ENCODE measurements around the gene HNF1A. TPM values are rescaled to one million over a fixed set of nuclear protein-coding genes. Genes with fewer than 3 reads are reported as not detected.

Gene HNF1A
- total RNA-seq, 2 donors from 2014 or later: 0.24 to 0.42 TPM

DNA sequence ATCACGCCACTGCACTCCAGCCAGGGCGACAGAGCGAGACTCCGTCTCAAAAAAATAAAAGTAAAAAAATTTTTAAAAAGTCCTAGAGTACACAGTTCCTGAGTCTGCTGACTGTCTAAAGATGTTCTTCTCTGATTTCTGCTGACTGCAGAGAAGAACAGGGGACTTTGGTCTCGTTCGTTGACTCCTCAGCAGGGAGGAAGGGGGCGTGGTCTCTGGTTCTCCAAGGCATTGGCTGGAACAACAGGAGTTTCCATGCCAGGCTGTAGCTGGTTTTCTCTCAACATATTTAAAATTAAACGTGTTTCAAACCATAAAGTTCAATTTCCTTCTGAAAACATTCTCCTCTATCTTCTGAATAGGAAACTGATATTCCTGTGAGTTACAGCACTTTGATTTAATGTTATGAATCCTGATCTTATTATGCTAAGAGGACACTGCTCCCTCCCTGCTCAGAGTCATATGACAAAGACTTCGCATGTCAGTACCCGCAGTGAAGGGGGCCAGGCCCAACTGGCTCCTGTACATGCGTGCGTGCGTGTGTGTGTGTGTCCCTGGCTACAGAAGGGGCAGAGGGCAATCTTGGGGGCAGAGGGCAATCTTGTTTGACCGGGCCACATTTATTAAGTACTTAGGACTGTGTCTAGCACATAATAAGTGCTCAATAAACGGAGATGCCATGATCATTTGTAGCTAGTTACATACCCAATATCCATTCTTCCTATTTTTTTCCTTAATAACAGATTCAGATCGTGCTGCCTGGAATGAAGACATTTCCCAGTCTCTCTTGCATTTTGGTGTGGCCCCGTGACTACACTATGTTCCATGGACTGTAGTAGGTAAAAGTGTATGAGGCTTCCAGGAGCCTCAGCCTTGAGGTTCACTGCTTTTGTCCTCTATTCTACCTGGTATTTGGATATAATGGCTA, 16.5 kb upstream of the HNF1A start:
- H3K9me3 ChIP-seq (ENCODE audit: control insufficient read depth, low read length): no peaks in the 10 kb centered on the region
- DNase-seq: peak; percentile 90
- H3K27me3 ChIP-seq (ENCODE audit: control insufficient read depth, insufficient read depth, low read length, poor library complexity, severe bottlenecking): no peaks in the 10 kb centered on the region
- no peak overlapping the region for H3K27ac ChIP-seq (ENCODE audit: low read depth, low read length)
- peaks cover under 1% of the 10 kb centered on the region for H3K4me1 ChIP-seq (ENCODE audit: control insufficient read depth, insufficient read depth, low read length)
- H3K36me3 Mint-ChIP-seq (ENCODE audit: low read depth): no peaks in the 10 kb centered on the region
- H3K4me3 Mint-ChIP-seq: no peak overlapping the region
- TF ChIP-seq, protein P1, sequence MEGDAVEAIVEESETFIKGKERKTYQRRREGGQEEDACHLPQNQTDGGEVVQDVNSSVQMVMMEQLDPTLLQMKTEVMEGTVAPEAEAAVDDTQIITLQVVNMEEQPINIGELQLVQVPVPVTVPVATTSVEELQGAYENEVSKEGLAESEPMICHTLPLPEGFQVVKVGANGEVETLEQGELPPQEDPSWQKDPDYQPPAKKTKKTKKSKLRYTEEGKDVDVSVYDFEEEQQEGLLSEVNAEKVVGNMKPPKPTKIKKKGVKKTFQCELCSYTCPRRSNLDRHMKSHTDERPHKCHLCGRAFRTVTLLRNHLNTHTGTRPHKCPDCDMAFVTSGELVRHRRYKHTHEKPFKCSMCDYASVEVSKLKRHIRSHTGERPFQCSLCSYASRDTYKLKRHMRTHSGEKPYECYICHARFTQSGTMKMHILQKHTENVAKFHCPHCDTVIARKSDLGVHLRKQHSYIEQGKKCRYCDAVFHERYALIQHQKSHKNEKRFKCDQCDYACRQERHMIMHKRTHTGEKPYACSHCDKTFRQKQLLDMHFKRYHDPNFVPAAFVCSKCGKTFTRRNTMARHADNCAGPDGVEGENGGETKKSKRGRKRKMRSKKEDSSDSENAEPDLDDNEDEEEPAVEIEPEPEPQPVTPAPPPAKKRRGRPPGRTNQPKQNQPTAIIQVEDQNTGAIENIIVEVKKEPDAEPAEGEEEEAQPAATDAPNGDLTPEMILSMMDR (conservative IDR thresholded peaks at IDR 0.05): no peak
- H3K27ac Mint-ChIP-seq: no peak overlapping the region
- H3K36me3 ChIP-seq (ENCODE audit: control insufficient read depth, insufficient read depth, low read length): no peaks in the 10 kb centered on the region
- peaks cover 14% of the 10 kb centered on the region for H3K4me1 Mint-ChIP-seq
- H3K27me3 Mint-ChIP-seq (ENCODE audit: insufficient read depth): no peaks in the 10 kb centered on the region
- H3K9ac ChIP-seq (ENCODE audit: extremely low read depth, low read length, poor library complexity, severe bottlenecking): no peak overlapping the region
- 76 to 78% methylated on average over 14 to 17 of the region's 17 CpGs for WGBS, 2 experiments (ENCODE audit: insufficient coverage in 1 of 2, insufficient read length in 1 of 2)
- H3K4me3 ChIP-seq (ENCODE audit: low read length): no peak overlapping the region
- no peaks in the 10 kb centered on the region for H3K9me3 Mint-ChIP-seq

DNA sequence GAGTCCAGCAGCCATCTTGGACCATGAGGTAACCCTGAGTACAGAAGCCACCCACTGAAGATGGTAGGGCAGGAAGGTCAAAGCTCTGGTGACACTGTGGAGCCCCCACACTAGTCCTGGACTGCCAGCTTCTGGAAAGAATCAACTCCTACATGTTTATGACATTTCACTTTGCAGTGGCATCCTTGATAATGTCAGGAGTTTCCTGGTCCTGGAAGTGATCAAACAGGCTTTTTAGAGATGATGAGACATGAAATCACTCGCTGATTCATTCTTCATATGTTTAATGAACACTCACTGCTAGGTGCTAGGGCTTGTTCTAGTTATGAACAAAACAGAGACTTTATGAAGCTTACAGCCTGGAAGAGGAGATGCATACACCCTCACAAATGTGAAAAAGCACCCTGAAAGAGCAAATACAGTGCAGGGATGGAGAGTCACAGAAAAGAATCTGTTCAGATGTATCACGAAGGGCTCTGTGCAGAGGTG, 15.8 kb upstream of the HNF1A start:
- H3K4me3 ChIP-seq (ENCODE audit: low read length): no peak overlapping the region
- H3K36me3 ChIP-seq (ENCODE audit: control insufficient read depth, insufficient read depth, low read length): no peaks in the 10 kb centered on the region
- Mint-ChIP-seq H3K27ac (no peak overlapping the region), H3K9me3 (no peaks in the 10 kb centered on the region), H3K4me3 (no peak overlapping the region), H3K27me3 (ENCODE audit: insufficient read depth) (no peaks in the 10 kb centered on the region), H3K36me3 (ENCODE audit: low read depth) (peaks cover 2% of the 10 kb centered on the region), H3K4me1 (peaks cover 10% of the 10 kb centered on the region)
- H3K27me3 ChIP-seq (ENCODE audit: control insufficient read depth, insufficient read depth, low read length, poor library complexity, severe bottlenecking): no peaks in the 10 kb centered on the region
- no peaks in the 10 kb centered on the region for H3K4me1 ChIP-seq (ENCODE audit: control insufficient read depth, insufficient read depth, low read length)
- TF ChIP-seq, protein P1 (conservative IDR thresholded peaks at IDR 0.05): no peak
- no peak overlapping the region for H3K9ac ChIP-seq (ENCODE audit: extremely low read depth, low read length, poor library complexity, severe bottlenecking)
- no peak for DNase-seq
- H3K27ac ChIP-seq (ENCODE audit: low read depth, low read length): no peak overlapping the region
- WGBS, 2 experiments (ENCODE audit: insufficient coverage in 1 of 2, insufficient read length in 1 of 2): 86 to 92% methylated on average over 1 to 2 of the region's 2 CpGs
- H3K9me3 ChIP-seq (ENCODE audit: control insufficient read depth, low read length): no peaks in the 10 kb centered on the region

DNA sequence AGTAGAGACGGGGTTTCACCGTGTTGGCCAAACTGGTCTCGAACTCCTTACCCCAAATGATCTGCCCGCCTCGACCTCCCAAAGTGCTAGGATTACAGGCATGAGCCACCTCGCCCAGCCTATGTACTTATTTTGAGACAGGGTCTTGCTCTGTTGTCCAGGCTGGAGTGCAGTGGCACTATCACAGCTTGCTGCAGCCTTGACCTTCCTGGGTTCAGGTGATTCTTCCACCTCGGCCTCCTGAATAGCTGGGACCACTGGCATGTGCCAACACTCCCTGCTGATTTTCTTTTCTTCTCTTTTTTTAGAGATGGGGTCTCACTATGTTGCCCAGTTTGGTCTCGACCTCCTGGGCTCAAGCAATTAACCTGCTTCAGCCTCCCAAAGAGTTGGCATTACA, 14.0 kb upstream of the HNF1A start:
- H3K36me3 ChIP-seq (ENCODE audit: control insufficient read depth, insufficient read depth, low read length): no peaks in the 10 kb centered on the region
- H3K36me3 Mint-ChIP-seq (ENCODE audit: low read depth): peaks cover 4% of the 10 kb centered on the region
- no peak overlapping the region for H3K27ac Mint-ChIP-seq
- H3K4me3 ChIP-seq (ENCODE audit: low read length): no peak overlapping the region
- H3K4me1 ChIP-seq (ENCODE audit: control insufficient read depth, insufficient read depth, low read length): no peaks in the 10 kb centered on the region
- H3K27me3 ChIP-seq (ENCODE audit: control insufficient read depth, insufficient read depth, low read length, poor library complexity, severe bottlenecking): no peaks in the 10 kb centered on the region
- no peak for DNase-seq
- H3K9me3 ChIP-seq (ENCODE audit: control insufficient read depth, low read length): no peaks in the 10 kb centered on the region
- H3K4me1 Mint-ChIP-seq: peaks cover 17% of the 10 kb centered on the region
- H3K9me3 Mint-ChIP-seq: no peaks in the 10 kb centered on the region
- no peak overlapping the region for H3K27ac ChIP-seq (ENCODE audit: low read depth, low read length)
- H3K27me3 Mint-ChIP-seq (ENCODE audit: insufficient read depth): no peaks in the 10 kb centered on the region
- WGBS, 2 experiments (ENCODE audit: insufficient coverage in 1 of 2, insufficient read length in 1 of 2): 92% methylated on average over 8 of the region's 8 CpGs
- no peak overlapping the region for H3K9ac ChIP-seq (ENCODE audit: extremely low read depth, low read length, poor library complexity, severe bottlenecking)
- TF ChIP-seq, protein P1 (conservative IDR thresholded peaks at IDR 0.05): no peak
- H3K4me3 Mint-ChIP-seq: no peak overlapping the region

Measured in endodermal cell (in vitro differentiated cells).